ENCODE data around the gene GNAT1.

GRCh38 chr3:50156549-50157493 lies 34.6 kb upstream of the GNAT1 start:
- TF ChIP-seq CTCF (IDR thresholded peaks at IDR 0.05) (no peak), POLR2AphosphoS5 (IDR thresholded peaks at IDR 0.05) (no peak), POLR2A (IDR thresholded peaks at IDR 0.05) (no peak), EP300 (IDR thresholded peaks at IDR 0.05) (no peak)

All from upper lobe of left lung (tissue), 4 donors.